ENCODE measurements around the gene TIGD2. TPM values are rescaled to one million over a fixed set of nuclear protein-coding genes. Genes with fewer than 3 reads are reported as not detected.

TIGD2 gene
- 1 to 10 TPM; 3.7 to 5.4 (median 3.9) TPM for total RNA-seq

- WGBS, 2 donors: 1 to 2% methylated on average over 48 to 59 of the region's 101 CpGs
- intact Hi-C loops (cut with DNase I; ENCODE audit: low total_unique reads): no loop called here
- peak within 1 kb of the TSS; percentile 71 for H3K4me3 ChIP-seq (ENCODE audit: low read depth, poor library complexity, severe bottlenecking)
- DNase-seq (ENCODE audit: low spot score in 2 of 2): peak; percentile 72 to 96
- TF ChIP-seq, protein P1, sequence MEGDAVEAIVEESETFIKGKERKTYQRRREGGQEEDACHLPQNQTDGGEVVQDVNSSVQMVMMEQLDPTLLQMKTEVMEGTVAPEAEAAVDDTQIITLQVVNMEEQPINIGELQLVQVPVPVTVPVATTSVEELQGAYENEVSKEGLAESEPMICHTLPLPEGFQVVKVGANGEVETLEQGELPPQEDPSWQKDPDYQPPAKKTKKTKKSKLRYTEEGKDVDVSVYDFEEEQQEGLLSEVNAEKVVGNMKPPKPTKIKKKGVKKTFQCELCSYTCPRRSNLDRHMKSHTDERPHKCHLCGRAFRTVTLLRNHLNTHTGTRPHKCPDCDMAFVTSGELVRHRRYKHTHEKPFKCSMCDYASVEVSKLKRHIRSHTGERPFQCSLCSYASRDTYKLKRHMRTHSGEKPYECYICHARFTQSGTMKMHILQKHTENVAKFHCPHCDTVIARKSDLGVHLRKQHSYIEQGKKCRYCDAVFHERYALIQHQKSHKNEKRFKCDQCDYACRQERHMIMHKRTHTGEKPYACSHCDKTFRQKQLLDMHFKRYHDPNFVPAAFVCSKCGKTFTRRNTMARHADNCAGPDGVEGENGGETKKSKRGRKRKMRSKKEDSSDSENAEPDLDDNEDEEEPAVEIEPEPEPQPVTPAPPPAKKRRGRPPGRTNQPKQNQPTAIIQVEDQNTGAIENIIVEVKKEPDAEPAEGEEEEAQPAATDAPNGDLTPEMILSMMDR (IDR thresholded peaks at IDR 0.05): peak in 1 of 3 donors; percentile 64
- TF ChIP-seq POLR2A (IDR thresholded peaks at IDR 0.05): no peak
Measured at GRCh38 chr4:89110986-89111832, at the start of gene TIGD2. Gene TIGD2 (plus strand): TSS chr4:89111533. CDS start chr4:89112975, 1,442 bp downstream.

DNA sequence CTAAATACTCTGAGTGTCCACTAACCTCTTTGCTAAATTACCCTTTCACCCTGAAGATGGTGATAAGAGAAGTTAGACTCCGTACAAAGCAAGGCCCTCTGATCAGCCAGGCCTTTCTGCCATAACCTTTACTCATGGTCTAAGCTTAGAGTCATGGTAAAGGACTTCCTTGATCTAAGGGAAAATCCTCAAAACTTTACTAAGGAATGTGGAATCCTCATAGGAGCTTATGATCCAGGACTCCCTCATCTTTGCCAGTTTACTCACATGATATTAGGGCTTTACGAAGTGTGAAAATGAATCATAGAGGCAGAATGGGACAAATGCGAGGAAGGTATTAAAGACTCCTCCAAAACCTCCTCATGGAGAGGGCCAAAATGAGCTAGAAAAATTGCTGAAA is 46.5 kb upstream of the TIGD2 start:
- WGBS, 2 donors: 71 to 95% methylated on average over 3 of the region's 3 CpGs
- H3K4me3 ChIP-seq (ENCODE audit: low read depth, poor library complexity, severe bottlenecking): no peak overlapping the region
- no peak for TF ChIP-seq POLR2A (IDR thresholded peaks at IDR 0.05)
- TF ChIP-seq, protein P1 (IDR thresholded peaks at IDR 0.05): no peak
- intact Hi-C loops (cut with DNase I; ENCODE audit: low total_unique reads): no loop called here
- no peak for DNase-seq (ENCODE audit: low spot score in 2 of 2)

- no peak for DNase-seq (ENCODE audit: low spot score in 2 of 2)
- intact Hi-C loops (cut with DNase I; ENCODE audit: low total_unique reads): no loop called here
- TF ChIP-seq POLR2A (IDR thresholded peaks at IDR 0.05): no peak
- TF ChIP-seq, protein P1 (IDR thresholded peaks at IDR 0.05): no peak
- H3K4me3 ChIP-seq (ENCODE audit: low read depth, poor library complexity, severe bottlenecking): no peak overlapping the region
Measured at GRCh38 chr4:89067417-89067816, 43.9 kb upstream of the TIGD2 start.

DNA sequence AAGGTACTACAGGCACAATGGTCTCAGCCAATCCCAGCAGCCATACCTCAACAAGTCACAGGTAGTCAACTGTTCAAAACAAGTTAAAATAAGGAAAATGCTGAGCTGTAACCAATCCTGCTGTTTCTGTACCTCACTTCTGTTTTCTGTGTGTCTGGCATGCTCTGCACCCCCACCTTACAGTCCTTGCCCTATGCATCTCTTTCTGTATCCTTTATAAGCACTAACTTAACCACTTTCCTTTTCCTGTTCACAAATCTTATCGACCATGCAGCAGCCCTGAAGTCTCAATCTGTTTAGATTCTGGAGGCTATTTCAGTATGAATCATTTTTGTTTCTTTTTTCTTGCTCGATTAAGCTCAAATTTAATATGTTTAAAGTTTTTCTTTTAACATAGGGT is 41.9 kb upstream of the TIGD2 start:
- WGBS, 2 donors: 58 to 62% methylated on average over 2 of the region's 2 CpGs
- DNase-seq (ENCODE audit: low spot score in 2 of 2): no peak
- TF ChIP-seq POLR2A (IDR thresholded peaks at IDR 0.05): no peak
- TF ChIP-seq, protein P1 (IDR thresholded peaks at IDR 0.05): no peak
- intact Hi-C loops (cut with DNase I; ENCODE audit: low total_unique reads): no loop called here
- H3K4me3 ChIP-seq (ENCODE audit: low read depth, poor library complexity, severe bottlenecking): no peak overlapping the region

- intact Hi-C loops (cut with DNase I; ENCODE audit: low total_unique reads): no loop called here
- 85 to 88% methylated on average over 2 of the region's 2 CpGs for WGBS, 2 donors
- TF ChIP-seq, protein P1 (IDR thresholded peaks at IDR 0.05): no peak
- TF ChIP-seq POLR2A (IDR thresholded peaks at IDR 0.05): no peak
- no peak for DNase-seq (ENCODE audit: low spot score in 2 of 2)
- H3K4me3 ChIP-seq (ENCODE audit: low read depth, poor library complexity, severe bottlenecking): no peak overlapping the region
Measured at GRCh38 chr4:89070041-89070440, 41.3 kb upstream of the TIGD2 start.

Data from lower leg skin (tissue), 4 donors.